Stimulated activated CD4-positive, alpha-beta T cell treated with anti-CD3 and anti-CD28 coated beads, Interleukin-15, amount 100 ng/mL, for 24 hours (primary cell): ENCODE measurements around the gene ZC3H18.
"Not testable (repeated sequence)": the region's sequence is repeated elsewhere in the genome, so short reads cannot be mapped to it uniquely, and the experiment has no call there.

Source experiments
- DNase-seq: peaks from one replicate; pipeline ENCODE4 v3.0.0-alpha.2; 2020

ZC3H18 gene

DNA sequence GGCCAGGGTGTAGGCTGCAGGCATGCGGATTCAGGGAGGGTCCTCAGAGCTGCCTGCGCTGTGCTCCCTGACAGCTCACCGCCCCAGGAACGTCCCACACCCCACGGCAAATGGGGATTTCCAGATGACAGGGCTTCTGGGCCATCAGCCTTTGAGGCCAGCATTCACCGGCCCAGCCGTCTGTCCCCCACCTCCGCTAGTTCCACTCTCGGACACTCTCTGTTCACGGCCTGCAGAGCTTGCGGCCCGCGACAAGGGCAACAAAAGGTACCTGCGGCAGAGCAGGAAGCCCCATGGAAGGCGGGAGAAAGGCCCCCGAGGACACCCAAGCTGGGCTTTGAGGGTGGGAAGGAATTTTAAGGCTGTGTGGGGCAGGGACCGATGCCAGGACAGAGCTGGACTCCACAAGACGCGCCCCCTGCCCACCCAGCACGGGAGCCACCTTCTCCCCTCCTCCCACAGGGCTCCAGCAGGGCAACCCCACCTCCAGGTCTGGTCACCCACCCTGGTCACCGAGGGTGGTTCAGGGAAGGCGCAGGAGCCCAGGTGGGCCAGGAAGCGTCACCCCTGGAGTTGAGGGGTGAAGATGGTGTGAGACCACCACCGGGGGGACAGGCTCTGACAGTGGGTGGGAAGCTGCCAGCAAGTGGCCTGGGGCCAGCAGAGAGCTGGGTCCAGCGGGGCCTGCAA, 86.2 kb downstream of the ZC3H18 start:
- no peak for DNase-seq

DNA sequence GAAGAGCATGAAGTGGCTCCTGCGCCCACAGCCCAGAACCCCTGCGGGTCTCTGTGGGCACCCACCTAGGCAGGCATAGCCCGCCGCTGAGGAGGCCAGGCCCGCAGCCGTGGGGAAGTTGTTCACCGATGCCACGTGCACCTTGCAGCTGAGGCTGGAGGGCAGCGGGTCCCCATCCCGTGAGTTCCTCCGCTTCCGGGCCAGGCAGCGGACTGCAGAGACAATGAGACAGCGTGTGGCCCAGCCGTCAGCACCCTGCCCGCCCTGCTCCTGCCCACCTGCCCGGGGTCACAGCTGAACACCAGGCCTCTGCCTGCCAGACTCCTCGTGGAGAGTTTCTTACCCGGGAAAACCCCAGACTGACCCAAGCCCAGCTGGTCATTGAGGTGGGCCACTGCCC, 87.2 kb downstream of the ZC3H18 start:
- no peak for DNase-seq

DNA sequence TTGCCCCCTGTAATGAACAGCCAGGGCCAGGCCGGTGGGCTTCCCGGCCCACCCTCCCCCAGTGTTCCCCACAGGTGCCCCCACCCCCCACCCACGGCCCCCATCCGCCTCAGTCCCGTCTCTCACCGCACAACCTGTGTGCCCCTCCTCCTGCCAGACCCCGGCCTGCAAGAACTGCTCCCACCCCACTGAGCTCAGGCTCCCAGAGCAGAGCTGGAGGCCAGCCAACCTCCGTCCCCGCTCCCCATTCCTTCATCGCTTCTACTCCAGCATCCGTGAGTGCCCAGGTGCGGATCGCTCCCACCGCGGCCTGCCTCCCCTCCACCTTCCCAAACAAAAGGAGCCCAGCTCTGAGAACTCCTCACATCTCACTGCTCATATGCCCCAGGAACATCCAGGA, 88.5 kb downstream of the ZC3H18 start:
- no peak for DNase-seq

DNA sequence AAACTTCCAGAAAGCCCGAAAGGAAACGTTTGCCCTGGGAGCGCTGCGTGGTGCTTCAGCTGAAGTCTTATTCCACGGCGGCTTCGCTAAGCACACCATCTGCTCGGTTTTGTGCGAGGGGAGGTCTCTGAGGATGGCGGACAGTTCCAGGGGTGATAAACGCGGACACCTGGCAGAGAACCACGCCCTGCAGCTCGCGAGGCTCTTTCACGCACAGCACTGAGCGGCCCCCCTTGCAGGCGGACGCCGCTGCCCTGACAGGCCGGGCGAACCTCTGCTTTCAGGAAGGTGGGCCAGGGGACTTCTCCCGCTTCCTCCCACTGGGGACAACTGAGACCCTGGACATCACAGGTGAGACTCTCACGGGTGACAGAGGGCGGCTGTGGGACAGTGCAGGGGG, 89.0 kb downstream of the ZC3H18 start:
- no peak for DNase-seq

DNA sequence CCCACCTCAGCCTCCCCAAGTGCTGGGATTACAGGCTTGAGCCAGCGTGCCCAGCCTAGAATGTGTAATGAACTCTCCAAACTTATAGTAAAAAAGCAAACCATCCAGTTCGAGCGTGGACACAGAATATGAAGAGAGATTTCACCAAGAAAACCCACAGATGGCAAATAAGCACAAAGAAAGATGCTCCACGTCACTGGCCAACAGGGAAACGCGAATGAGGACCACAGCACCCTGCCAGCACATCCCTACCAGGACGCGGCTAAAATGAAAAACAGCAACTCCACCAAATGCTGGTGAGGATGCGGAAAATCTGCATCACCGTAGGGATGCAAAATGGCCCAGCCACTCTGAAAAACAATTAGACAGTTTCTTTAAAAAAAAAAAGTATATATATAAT, 91.3 kb downstream of the ZC3H18 start:
- no peak for DNase-seq

DNA sequence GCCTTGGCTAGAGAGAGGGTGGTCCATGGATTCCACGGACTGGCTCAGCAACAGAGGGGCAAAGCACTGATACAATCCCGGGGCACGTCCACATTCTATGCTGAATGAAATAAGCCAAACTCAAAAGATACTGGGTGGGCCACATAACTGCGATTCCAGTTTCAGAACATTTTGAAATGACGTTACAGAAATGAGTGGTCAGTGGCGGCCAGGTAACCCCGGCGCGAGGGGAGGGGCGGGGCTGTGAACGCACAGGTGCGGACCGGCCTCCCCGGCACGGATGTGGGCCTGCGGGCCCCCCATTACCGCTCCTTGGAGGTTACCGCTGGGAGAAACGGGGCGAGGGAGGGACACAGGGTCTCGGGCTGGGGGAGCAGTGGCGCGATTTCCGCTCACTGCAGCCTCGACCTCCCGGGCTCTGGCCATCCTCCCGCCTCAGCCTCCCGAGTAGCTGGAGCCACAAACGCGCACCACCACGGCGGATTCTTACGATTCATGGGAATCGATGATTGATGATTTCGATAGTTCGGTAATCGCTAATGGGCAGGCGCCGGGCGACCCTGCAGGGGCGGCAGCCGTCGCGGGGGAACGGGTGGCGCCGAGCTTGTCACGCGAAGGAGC, 92.1 kb downstream of the ZC3H18 start:
- peak; percentile 34 for DNase-seq

DNA sequence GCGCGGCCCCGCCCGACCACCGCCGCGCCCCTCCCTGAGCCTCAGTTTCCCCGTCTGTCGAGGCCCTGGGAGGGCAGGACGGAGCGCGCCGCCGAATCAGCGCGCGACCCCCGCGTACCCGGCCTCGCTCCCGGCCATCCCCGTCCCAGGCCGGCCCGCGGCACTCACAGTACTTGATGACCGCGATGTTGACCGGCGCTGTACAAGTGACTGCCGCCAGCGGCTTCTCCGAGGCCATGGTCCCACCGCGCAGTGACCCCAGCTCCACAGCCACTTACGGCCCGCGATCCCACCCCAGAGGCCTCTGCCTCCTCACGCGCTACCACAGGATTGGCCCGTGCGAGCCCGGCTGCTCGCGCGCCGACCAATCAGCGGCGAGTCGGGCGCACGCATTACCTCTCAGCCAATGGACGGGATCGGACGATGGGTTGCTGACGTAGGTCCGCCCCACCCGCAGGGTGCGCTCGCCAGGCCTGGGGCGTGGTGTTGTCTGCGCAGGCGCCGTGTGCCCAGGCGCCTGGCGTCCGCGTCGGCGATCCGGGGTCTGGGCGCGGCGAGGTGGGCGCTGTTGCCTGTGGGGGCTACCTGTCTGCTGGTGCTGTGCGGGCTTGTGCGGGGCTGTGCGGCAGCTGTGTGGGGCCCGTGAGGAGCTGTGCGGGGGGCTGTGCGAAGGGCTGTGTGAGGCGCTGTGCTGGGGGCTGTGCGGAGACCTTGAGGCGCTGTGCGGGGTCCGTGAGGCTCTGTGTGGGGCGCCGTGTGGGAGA, 92.8 kb downstream of the ZC3H18 start, which contains the start of gene MVD:
TSS of gene MVD (minus strand) at position 249 of the 764 bp plus-strand sequence. CDS start at position 238, 11 bp downstream.
- DNase-seq: peak; percentile 98

DNA sequence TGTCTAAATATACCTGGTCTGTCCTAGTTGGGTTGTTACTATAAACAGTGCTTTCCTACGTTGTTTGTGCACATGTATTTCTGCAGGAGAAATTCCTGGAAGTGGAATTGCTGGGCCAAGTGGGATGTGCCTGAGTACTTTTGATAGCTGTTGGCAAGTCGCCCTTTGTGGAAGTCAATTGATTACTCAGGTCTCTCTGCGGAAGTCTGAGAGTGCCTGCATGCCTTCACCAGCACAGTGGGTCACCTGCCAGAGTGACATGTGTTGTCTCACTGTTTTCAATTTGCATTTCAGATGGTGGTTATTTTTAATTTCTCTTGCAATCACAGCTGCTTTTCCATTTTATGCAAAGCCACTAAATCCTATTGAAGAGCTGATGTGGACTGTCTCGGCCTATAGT, 94.9 kb downstream of the ZC3H18 start:
- DNase-seq: no peak

DNA sequence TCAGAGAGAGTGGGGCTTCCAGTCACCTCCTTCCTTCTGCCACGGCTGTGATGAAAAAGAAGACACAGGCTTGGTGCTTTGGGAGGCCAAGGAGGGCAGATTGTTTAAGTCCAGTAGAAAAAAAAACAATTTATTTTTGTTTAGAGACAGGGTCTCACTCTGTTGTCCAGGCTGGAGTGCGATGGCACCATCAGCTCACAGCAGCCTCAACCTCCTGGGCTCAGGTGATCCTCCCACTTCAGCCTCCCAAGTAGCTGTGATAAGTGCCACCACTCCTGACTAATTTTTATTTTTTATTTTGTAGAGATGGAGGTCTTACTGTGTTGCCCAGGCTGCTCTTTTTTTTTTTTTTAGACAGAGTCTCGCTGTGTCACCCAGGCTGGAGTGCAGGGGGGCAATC, 95.4 kb downstream of the ZC3H18 start:
- DNase-seq: no peak

DNA sequence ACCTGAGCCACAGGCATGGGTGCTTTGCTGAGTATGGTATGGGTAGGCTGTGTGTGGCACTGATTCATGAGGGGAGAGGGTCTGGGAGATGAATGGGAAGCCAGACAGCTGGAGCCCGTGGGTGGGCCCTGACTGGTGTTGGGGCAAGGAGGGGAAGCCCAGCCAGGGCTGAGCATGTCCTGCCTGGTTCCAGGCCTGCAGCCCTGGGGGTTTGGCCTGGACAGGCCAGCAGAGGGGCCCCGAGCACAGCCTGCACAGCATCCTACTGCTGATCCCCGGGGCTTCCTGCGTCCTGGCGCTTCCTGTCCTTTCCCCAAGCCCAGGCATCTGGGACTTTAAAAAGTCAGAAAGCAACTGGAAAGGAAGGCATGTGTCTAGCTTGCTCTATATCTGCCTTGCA, 97.3 kb downstream of the ZC3H18 start:
- no peak for DNase-seq

DNA sequence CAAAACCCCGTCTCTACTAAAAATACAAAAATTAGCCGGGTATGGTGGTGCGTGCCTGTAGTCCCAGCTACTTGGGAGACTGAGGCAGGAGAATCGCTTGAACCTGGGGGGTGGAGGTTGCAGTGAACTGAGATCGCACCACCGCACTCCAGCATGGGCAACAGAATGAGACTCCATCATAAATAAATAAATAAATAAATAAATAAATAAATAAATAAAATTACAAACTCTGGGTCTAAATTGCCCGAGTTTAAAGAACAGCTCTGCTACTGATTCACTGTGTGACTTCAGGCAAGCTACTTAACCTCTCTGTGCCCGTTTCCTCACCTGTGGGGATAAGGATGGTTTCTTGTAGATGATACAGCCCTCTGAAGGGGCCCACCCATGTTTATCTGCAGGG, 99.3 kb downstream of the ZC3H18 start:
- DNase-seq: not testable (repeated sequence)

DNA sequence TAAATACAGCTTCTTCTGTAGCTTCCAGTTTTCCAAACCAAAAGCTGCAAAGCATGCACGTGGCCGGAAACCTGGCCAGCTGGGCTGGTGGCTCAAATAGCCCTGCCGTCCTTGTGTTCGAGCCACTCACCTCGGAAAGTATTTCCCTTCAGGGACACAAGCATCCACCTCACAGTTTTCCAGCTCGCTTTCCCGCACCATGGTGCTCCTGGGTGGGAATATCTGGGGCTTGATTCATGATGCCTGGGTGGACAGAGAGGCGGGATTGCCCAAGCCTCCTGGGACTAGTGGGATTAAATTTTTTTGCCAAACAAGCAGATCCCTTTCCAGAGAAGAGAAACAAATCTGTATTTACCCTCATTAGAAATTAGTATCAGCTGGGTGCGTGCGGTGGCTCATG, 99.8 kb downstream of the ZC3H18 start:
- no peak for DNase-seq

DNA sequence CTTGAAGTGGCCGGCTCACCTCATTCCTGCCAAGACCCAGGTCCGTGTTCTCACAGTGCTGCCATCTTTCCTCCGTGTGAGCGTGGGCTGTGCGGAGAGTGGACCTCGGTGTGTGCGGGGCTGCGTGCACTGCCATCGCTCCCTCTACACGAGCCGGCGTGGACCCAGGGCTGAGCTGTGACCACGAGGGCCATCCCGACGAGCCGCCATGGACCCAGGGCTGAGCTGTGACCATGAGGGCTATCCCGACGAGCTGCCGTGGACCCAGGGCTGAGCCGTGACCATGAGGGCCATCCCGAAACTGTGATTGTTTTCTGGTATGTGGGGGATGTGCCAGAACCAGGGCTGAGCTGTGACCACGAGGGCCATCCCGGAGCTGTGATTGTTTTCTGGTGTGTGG, 101.6 kb downstream of the ZC3H18 start:
- no peak for DNase-seq

DNA sequence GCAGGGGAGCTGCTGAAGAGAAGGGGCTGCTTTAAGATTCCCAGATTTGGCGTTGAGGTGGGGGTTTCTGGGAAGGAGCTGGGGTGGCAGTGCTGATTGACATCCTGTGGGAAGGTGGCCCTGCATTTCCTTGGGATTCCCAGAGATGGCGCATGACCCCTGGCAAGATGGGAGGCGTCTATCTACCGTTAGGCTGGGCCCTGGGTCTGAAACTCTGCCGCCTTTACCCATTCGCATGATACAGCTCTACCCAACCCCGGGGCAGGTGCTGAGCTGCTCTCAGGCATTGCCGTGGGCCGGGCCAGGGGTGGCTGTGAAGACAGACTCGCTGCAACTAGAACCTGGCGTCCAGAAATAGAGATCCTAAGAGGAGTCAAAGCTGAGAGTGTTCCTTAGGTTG, 102.6 kb downstream of the ZC3H18 start:
- no peak for DNase-seq

DNA sequence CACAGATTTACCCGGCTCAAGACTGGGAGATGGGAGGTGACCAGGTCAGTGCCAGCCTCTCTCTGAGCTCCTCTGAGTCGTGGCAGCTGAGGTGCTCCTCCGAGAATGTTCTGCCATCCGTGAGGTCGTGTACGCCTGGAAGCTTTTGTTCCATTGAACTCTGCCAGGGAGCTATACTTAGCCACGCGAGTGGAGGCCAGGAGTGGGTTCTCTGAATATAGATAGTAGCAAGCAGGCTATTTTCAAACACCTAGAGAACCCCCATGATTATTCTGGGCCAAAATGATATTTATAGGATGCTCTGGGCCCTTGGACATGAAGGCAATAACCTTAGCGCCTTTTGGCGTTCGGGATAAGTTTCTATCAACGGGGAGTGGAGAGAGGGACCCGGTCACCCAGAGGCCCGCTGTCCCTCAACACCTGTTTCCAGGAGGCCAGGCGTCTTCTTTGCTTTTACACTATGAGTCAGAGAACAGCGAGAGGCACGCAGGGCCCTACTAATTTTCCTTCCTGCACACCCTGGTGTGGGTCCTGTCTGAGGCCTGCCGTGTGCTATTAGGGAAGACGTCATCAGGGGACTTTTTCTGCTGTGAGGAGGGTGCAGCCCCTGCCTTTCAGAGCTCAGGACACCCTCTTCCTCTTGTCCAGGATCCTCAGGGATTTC, 103.6 kb downstream of the ZC3H18 start:
- no peak for DNase-seq

DNA sequence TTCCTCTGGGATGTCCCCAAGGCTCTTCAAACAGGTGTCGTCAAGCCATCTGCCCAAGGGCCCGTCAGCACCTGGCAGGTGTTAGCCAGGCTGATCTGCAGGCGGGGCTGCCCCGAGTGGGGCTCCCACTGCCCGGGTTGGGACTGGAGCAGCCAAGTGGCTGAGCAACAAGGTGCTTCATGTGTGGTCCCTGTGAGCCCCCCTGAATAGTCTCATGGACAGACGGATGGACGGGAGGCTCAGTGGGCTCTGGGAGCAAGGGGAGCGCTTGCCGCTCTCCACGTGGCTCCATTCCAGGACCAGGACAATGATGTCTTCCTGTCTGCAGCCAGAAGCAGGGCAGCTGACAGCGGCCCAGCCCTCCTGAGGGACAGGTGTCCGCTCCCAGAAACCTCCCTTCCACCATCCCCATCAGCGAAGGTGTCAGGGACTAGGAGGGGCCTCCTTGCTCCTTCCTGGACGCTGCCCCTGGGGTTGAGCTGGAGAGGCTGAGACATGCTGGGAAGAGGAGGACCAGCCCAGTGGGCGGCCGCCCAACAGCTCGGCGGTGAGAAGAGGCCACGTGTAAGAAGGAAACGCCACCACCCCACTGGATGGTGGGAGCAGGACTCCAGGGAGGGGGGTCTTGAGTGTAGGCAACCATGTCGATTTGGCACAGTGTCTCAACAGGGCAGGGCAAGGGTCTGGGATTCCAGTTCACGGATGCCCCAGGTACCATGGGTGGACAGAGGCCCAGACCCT, 106.5 kb downstream of the ZC3H18 start:
- DNase-seq: no peak

DNA sequence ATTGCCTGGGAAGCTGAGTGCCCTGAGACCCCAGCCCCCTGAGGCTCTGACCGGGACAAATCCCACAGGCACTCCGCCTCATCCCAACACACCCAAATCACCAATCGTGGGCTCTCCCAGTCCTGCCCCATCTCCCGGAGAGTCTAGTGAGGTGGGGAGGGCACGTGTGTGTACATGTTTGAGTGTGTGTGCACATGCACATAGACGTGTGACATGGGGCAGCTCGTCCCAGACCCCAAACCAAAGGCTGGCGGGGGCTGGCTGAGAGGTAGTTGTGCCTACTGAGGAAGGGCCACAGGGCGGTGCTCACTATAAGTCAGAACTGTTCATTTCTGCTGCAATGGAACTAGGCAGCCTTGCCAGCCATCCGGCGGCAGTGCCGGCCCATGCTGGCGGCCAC, 107.5 kb downstream of the ZC3H18 start:
- no peak for DNase-seq

DNA sequence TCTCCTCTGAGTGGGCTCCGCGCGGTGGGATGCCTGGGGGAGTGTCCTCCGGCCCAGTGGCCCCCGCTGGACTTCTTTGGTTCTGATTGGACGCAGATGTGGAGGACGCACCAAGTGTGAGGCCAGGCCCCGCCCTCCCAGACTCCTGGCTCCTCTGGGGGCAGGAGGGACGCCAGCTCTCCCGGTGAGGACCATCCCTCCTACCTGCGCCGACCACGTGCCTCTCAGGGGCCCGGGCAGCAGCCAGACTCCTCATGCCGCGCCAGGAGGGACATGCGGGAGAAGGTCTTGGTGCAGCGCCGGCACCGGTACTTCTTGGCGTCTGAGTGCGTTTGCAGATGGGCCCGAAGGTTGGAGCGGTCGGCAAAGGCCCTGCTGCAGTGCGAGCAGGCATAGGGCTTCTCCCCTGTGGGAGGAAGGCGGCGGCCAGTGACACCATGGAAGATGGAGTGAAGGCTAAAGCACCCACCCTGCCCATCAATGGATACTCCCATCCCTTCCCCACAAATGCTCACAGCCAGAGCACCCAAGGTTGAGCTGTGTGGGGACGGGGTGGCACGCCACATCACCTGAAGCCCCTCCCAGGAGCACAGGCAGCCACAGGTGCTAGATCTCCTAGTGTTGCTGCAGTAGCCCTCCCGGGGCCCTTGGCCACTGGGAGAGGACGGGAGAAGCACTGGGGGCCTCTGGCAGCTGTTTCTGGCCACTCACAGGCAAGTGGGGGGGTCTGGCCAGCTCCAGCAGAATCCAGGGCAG, 108.2 kb downstream of the ZC3H18 start:
- no peak for DNase-seq

DNA sequence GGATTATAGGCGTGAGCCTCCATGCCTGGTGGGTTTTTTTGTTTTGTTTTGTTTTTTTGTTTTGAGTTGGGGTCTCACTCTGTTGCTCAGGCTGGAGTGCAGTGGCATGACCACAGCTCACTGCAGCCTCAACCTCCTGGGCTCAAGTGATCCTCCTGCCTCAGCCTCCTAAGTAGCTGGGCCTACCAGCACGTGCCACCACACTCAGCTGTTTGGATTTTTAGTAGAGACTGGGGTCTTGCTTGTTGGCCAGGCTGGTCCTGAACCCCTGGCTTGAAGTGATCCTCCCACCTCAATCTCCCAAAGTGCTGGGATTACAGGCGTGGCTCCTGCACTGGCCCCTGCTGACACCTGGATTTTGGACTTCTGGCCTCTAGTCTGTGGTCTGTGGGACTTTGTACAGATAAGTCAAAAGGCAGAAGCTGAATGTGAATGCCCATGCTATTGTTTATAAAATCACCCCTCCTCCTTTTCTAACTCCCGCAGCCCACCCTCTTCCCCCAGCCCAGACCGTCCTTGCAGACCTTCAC, 110.4 kb downstream of the ZC3H18 start:
- DNase-seq: no peak

DNA sequence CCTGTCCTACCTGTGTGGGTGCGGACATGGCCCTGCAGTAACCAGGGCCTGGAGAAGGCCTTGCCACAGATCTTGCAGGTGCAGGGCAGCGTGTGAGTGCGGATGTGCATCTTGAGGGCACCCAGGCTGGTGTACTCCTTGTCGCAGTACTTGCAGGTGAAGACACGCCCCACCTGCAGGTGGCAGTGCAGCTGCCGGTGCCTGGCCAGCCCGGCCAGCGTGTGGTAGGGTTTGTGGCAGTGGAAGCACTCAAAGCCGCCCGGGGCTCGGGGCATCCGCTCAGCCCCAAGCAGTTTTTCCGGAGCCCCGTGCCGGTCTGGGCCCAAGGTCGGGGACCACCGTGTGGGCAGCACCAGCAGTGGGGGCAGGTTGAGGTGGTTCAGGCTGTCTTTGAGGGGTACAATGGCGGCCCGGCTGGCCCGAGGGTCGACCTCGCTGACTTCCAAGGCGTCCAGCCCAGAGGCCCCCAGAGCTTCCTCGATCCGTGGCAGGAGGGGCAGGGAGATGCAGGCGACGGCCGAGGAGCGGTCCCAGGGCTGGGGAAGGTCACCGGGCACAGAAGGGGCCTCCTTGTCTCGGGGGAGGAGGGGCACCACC, 111.0 kb downstream of the ZC3H18 start:
- peak; percentile 66 for DNase-seq
